Right lung (tissue), 5 donors: Measurements from ENCODE around the gene MALRD1. TPM values are rescaled to one million over a fixed set of nuclear protein-coding genes. Genes with fewer than 3 reads are reported as not detected.

ENCODE experiments used
- DNase-seq, 2 donors: peaks; one replicate each; pipeline ENCODE4 v3.0.0-alpha.2; 2013
- polyA plus RNA-seq, 5 donors: library from polyadenylated mRNA; unstranded; fragments of 120-200 nt; gene quantifications; one replicate each; pipeline versions ENCODE4 v1.2.1 to v1.2.3, GENCODE V29; 2013; ENCODE audit warnings: inconsistent platforms in 1 of 5, low replicate concordance in 1 of 5; ENCODE audit not compliant: insufficient read length in 5 of 5, insufficient read depth in 1 of 5

MALRD1 gene
- polyA plus RNA-seq, 5 donors: 3.3 to 6.9 (median 5.3) TPM

- no peak for DNase-seq
Measured at GRCh38 chr10:19640566-19641263, 592.1 kb downstream of the MALRD1 start.

GRCh38 chr10:19651549-19651948, 602.9 kb downstream of the MALRD1 start:
- no peak for DNase-seq

- no peak for DNase-seq
Measured at GRCh38 chr10:19652750-19653149, 604.1 kb downstream of the MALRD1 start.

- no peak for DNase-seq
Measured at GRCh38 chr10:19653931-19654330, 605.3 kb downstream of the MALRD1 start.

- DNase-seq: no peak
Measured at GRCh38 chr10:19654576-19654975, 606.0 kb downstream of the MALRD1 start.

- DNase-seq: no peak
Measured at GRCh38 chr10:19656420-19657042, 607.9 kb downstream of the MALRD1 start.

GRCh38 chr10:19658131-19658530, 609.5 kb downstream of the MALRD1 start:
- DNase-seq: no peak

- no peak for DNase-seq
Measured at GRCh38 chr10:19658622-19659233, 610.1 kb downstream of the MALRD1 start.

GRCh38 chr10:19659920-19660655, 611.5 kb downstream of the MALRD1 start:
- no peak for DNase-seq

- DNase-seq: no peak
Measured at GRCh38 chr10:19663344-19663743, 614.7 kb downstream of the MALRD1 start.

- no peak for DNase-seq
Measured at GRCh38 chr10:19668116-19668515, 619.5 kb downstream of the MALRD1 start.

- no peak for DNase-seq
Measured at GRCh38 chr10:19676063-19676462, 627.5 kb downstream of the MALRD1 start.

GRCh38 chr10:19683356-19683755, 634.8 kb downstream of the MALRD1 start:
- DNase-seq: no peak

GRCh38 chr10:19683960-19684359, 635.4 kb downstream of the MALRD1 start:
- peak; percentile 8 to 15 for DNase-seq

GRCh38 chr10:19688344-19688743, 639.7 kb downstream of the MALRD1 start:
- DNase-seq: no peak

GRCh38 chr10:19689231-19689630, 640.6 kb downstream of the MALRD1 start:
- no peak for DNase-seq

- DNase-seq: no peak
Measured at GRCh38 chr10:19699299-19699698, 650.7 kb downstream of the MALRD1 start.

- no peak for DNase-seq
Measured at GRCh38 chr10:19701427-19702052, 652.9 kb downstream of the MALRD1 start.

- DNase-seq: no peak
Measured at GRCh38 chr10:19702215-19702614, 653.6 kb downstream of the MALRD1 start.

GRCh38 chr10:19704544-19704943, 655.9 kb downstream of the MALRD1 start:
- no peak for DNase-seq

GRCh38 chr10:19705250-19705649, 656.6 kb downstream of the MALRD1 start:
- no peak for DNase-seq

- DNase-seq: no peak
Measured at GRCh38 chr10:19706904-19707303, 658.3 kb downstream of the MALRD1 start.
